Measurements from ENCODE around the gene HPSE2.
"Not testable (repeated sequence)": the region's sequence is repeated elsewhere in the genome, so short reads cannot be mapped to it uniquely, and the experiment has no call there.

HPSE2 gene

GRCh38 chr10:98582363-98582762, 653.3 kb downstream of the HPSE2 start:
- in situ Hi-C loops (cut with MboI; ENCODE audit: low sequenced_read_pairs), result no loop called here

GRCh38 chr10:98577578-98577977, 658.1 kb downstream of the HPSE2 start:
- in situ Hi-C loops (cut with MboI; ENCODE audit: low sequenced_read_pairs), result no loop called here

- in situ Hi-C loops (cut with MboI; ENCODE audit: low sequenced_read_pairs), result no loop called here
Observed at GRCh38 chr10:98577168-98577567, 658.5 kb downstream of the HPSE2 start.

- in situ Hi-C loops (cut with MboI; ENCODE audit: low sequenced_read_pairs), result no loop called here
Observed at GRCh38 chr10:98576096-98576495, 659.6 kb downstream of the HPSE2 start.

GRCh38 chr10:98572594-98572993, 663.1 kb downstream of the HPSE2 start:
- in situ Hi-C loops (cut with MboI; ENCODE audit: low sequenced_read_pairs), result no loop called here

GRCh38 chr10:98570834-98571233, 664.8 kb downstream of the HPSE2 start:
- in situ Hi-C loops (cut with MboI; ENCODE audit: low sequenced_read_pairs), result no loop called here

GRCh38 chr10:98569853-98570252, 665.8 kb downstream of the HPSE2 start:
- in situ Hi-C loops (cut with MboI; ENCODE audit: low sequenced_read_pairs), result no loop called here

- in situ Hi-C loops (cut with MboI; ENCODE audit: low sequenced_read_pairs), result no loop called here
Observed at GRCh38 chr10:98568551-98568950, 667.1 kb downstream of the HPSE2 start.

GRCh38 chr10:98567391-98568133, 668.1 kb downstream of the HPSE2 start:
- in situ Hi-C loops (cut with MboI; ENCODE audit: low sequenced_read_pairs), result no loop called here

- in situ Hi-C loops (cut with MboI; ENCODE audit: low sequenced_read_pairs), result no loop called here
Observed at GRCh38 chr10:98563811-98564210, 671.8 kb downstream of the HPSE2 start.

GRCh38 chr10:98560565-98560964, 675.1 kb downstream of the HPSE2 start:
- in situ Hi-C loops (cut with MboI; ENCODE audit: low sequenced_read_pairs), result no loop called here

GRCh38 chr10:98556061-98556460, 679.6 kb downstream of the HPSE2 start:
- in situ Hi-C loops (cut with MboI; ENCODE audit: low sequenced_read_pairs), result no loop called here

- in situ Hi-C loops (cut with MboI; ENCODE audit: low sequenced_read_pairs), result no loop called here
Observed at GRCh38 chr10:98555021-98555619, 680.5 kb downstream of the HPSE2 start.

- in situ Hi-C loops (cut with MboI; ENCODE audit: low sequenced_read_pairs), result not testable (repeated sequence)
Observed at GRCh38 chr10:98541561-98541960, 694.1 kb downstream of the HPSE2 start.

- in situ Hi-C loops (cut with MboI; ENCODE audit: low sequenced_read_pairs), result no loop called here
Observed at GRCh38 chr10:98539578-98539977, 696.1 kb downstream of the HPSE2 start.

- in situ Hi-C loops (cut with MboI; ENCODE audit: low sequenced_read_pairs), result no loop called here
Observed at GRCh38 chr10:98538472-98538871, 697.2 kb downstream of the HPSE2 start.

GRCh38 chr10:98536551-98536950, 699.1 kb downstream of the HPSE2 start:
- in situ Hi-C loops (cut with MboI; ENCODE audit: low sequenced_read_pairs), result no loop called here

- in situ Hi-C loops (cut with MboI; ENCODE audit: low sequenced_read_pairs), result no loop called here
Observed at GRCh38 chr10:98533746-98534445, 701.8 kb downstream of the HPSE2 start.

- in situ Hi-C loops (cut with MboI; ENCODE audit: low sequenced_read_pairs), result no loop called here
Observed at GRCh38 chr10:98533241-98533640, 702.4 kb downstream of the HPSE2 start.

GRCh38 chr10:98528805-98529183, 706.9 kb downstream of the HPSE2 start:
- in situ Hi-C loops (cut with MboI; ENCODE audit: low sequenced_read_pairs), result no loop called here

GRCh38 chr10:98528166-98528804, 707.4 kb downstream of the HPSE2 start:
- in situ Hi-C loops (cut with MboI; ENCODE audit: low sequenced_read_pairs), result no loop called here

GRCh38 chr10:98525969-98526368, 709.7 kb downstream of the HPSE2 start:
- in situ Hi-C loops (cut with MboI; ENCODE audit: low sequenced_read_pairs), result no loop called here

All from HL-60/S4 (cell line).